Measurements from ENCODE around the gene NEUROD2. TPM values are rescaled to one million over a fixed set of nuclear protein-coding genes. Genes with fewer than 3 reads are reported as not detected.

NEUROD2 gene
- total RNA-seq, 1 donor from 2014 or later = not detected

DNA sequence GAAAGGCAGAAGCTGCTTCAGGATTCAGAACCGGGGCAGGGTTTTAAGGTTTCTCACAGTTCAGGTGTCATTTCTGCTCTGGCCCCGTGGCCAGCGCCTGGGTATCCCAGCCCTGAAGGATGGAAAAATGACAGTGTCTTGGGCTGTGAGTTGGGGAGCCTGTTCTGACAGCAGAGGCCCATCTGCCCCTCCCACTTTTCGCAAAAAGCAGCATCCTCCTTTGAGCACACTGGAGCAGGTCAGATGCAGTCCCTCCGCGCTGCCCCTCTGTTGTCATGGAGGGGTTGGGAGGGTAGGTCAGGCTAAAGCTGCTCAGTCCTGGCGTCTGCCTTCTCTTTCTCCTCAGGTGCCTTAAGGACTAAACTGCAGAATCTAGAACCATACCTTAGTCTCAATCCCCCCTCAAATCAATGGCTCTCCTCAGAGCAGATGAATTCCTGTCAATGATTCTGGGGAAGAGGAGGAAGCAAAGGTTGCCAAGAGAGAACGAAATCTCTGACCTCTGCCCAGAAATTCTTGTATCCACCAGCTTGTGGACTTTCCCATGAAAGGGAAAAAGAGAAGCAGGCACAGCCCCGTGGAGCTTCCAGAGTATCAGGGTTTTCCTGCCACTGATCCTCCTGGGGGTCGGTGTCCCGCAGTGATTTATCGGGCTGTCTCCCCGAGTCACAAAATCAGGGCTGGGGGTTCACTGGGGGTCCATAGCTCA, 7.3 kb downstream of the NEUROD2 start:
- no peak overlapping the region for H3K9ac ChIP-seq (ENCODE audit: low read length)
- no peaks in the 10 kb centered on the region for H3K4me1 ChIP-seq (ENCODE audit: insufficient read depth, low read length)
- no peak for FAIRE-seq
- DNase-seq (ENCODE audit: low read depth) = no peak
- Mint-ChIP-seq H3K4me3 (ENCODE audit: unreplicated experiment) (no peak overlapping the region), H3K36me3 (ENCODE audit: low read depth, unreplicated experiment) (peaks cover 3% of the 10 kb centered on the region), H3K9me3 (ENCODE audit: unreplicated experiment) (no peaks in the 10 kb centered on the region), H3K4me1 (ENCODE audit: low read depth, unreplicated experiment) (peaks cover 1% of the 10 kb centered on the region), H3K27me3 (ENCODE audit: low read depth, unreplicated experiment) (peaks cover 85% of the 10 kb centered on the region), H3K27ac (ENCODE audit: unreplicated experiment) (no peak overlapping the region)
- H4K20me1 ChIP-seq (ENCODE audit: insufficient read depth, low read length) = peaks cover 31% of the 10 kb centered on the region
- H3K27ac ChIP-seq (ENCODE audit: low read depth, low read length) = no peak overlapping the region
- H3K9me3 ChIP-seq (ENCODE audit: insufficient read depth, low read depth, low read length) = no peaks in the 10 kb centered on the region
- TF ChIP-seq EZH2 (IDR thresholded peaks at IDR 0.05; ENCODE audit: insufficient read depth, low read length) = no peak
- TF ChIP-seq, protein P1, sequence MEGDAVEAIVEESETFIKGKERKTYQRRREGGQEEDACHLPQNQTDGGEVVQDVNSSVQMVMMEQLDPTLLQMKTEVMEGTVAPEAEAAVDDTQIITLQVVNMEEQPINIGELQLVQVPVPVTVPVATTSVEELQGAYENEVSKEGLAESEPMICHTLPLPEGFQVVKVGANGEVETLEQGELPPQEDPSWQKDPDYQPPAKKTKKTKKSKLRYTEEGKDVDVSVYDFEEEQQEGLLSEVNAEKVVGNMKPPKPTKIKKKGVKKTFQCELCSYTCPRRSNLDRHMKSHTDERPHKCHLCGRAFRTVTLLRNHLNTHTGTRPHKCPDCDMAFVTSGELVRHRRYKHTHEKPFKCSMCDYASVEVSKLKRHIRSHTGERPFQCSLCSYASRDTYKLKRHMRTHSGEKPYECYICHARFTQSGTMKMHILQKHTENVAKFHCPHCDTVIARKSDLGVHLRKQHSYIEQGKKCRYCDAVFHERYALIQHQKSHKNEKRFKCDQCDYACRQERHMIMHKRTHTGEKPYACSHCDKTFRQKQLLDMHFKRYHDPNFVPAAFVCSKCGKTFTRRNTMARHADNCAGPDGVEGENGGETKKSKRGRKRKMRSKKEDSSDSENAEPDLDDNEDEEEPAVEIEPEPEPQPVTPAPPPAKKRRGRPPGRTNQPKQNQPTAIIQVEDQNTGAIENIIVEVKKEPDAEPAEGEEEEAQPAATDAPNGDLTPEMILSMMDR (IDR thresholded peaks at IDR 0.05; ENCODE audit: insufficient read depth, low read depth, low read length) = no peak
- H3K4me3 ChIP-seq (ENCODE audit: insufficient read depth, low read depth, low read length) = no peak overlapping the region
- H3K4me2 ChIP-seq (ENCODE audit: low read length) = no peak overlapping the region
- H3K79me2 ChIP-seq (ENCODE audit: insufficient read depth, low read length) = no peaks in the 10 kb centered on the region
- no peak overlapping the region for H2AFZ ChIP-seq (ENCODE audit: low read depth, low read length)
- no peaks in the 10 kb centered on the region for H3K36me3 ChIP-seq (ENCODE audit: insufficient read depth, low read length)
- H3K27me3 ChIP-seq (ENCODE audit: insufficient read depth, low read length) = peaks cover 95% of the 10 kb centered on the region

DNA sequence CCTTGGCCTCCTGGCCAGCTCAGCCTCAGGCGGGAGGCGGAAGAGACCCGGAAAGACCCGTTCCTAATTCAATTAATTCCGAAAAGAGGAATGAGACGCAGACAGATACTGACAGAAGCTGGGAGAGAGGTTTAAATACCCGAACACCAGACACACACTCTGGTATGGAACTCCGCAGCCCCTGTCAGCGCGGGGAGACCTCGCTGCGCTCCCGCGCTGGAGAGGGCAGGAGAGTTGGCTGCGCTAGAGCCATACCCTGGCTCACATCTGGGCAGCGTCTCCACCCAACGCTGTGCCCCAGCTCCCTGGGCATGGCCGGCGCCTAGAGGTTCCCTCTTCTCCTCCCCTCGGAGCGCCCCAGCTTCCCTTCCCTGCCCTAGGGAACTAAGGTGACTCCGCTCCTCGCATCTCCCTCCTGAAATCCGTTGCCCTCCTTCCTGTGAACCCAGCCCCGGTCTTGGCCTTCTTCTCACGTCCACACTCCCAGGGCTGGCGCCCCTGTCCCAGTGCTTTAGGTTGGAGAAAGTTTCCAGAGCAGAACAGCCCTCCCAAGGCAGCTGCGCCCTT, 8.0 kb downstream of the NEUROD2 start:
- H3K36me3 Mint-ChIP-seq (ENCODE audit: low read depth, unreplicated experiment) = peaks cover 3% of the 10 kb centered on the region

More for the DNA sequence above, 8.0 kb downstream of the NEUROD2 start:
- Mint-ChIP-seq H3K9me3 (ENCODE audit: unreplicated experiment) (peaks cover 4% of the 10 kb centered on the region), H3K4me1 (ENCODE audit: low read depth, unreplicated experiment) (peaks cover 1% of the 10 kb centered on the region), H3K27me3 (ENCODE audit: low read depth, unreplicated experiment) (peaks cover 88% of the 10 kb centered on the region), H3K4me3 (ENCODE audit: unreplicated experiment) (no peak overlapping the region), H3K27ac (ENCODE audit: unreplicated experiment) (no peak overlapping the region)
- Histone ChIP-seq H3K4me1 (ENCODE audit: insufficient read depth, low read length) (no peaks in the 10 kb centered on the region), H3K36me3 (ENCODE audit: insufficient read depth, low read length) (no peaks in the 10 kb centered on the region), H3K79me2 (ENCODE audit: insufficient read depth, low read length) (no peaks in the 10 kb centered on the region), H3K27me3 (ENCODE audit: insufficient read depth, low read length) (peaks cover 94% of the 10 kb centered on the region), H3K9me3 (ENCODE audit: insufficient read depth, low read depth, low read length) (no peaks in the 10 kb centered on the region), H3K9ac (ENCODE audit: low read length) (no peak overlapping the region), H4K20me1 (ENCODE audit: insufficient read depth, low read length) (peaks cover 31% of the 10 kb centered on the region), H3K27ac (ENCODE audit: low read depth, low read length) (no peak overlapping the region), H3K4me2 (ENCODE audit: low read length) (no peak overlapping the region), H2AFZ (ENCODE audit: low read depth, low read length) (no peak overlapping the region), H3K4me3 (ENCODE audit: insufficient read depth, low read depth, low read length) (no peak overlapping the region)
- FAIRE-seq (no peak), DNase-seq (ENCODE audit: low read depth) (no peak)
- peak; percentile 70 for TF ChIP-seq EZH2 (IDR thresholded peaks at IDR 0.05; ENCODE audit: insufficient read depth, low read length)
- TF ChIP-seq, protein P1 (IDR thresholded peaks at IDR 0.05; ENCODE audit: insufficient read depth, low read depth, low read length) = no peak

All from astrocyte (in vitro differentiated cells and primary cell).